Measurements from ENCODE around the gene STX18. TPM values are rescaled to one million over a fixed set of nuclear protein-coding genes. Genes with fewer than 3 reads are reported as not detected.
A peak's percentile ranks its signal among the peaks of the same experiment; 100 is the strongest.

STX18 gene
- total and polyA plus RNA-seq, 2 donors (not counting 1 experiment from before 2014, with no cell fraction given) = 27.4 to 28.2 TPM

DNA sequence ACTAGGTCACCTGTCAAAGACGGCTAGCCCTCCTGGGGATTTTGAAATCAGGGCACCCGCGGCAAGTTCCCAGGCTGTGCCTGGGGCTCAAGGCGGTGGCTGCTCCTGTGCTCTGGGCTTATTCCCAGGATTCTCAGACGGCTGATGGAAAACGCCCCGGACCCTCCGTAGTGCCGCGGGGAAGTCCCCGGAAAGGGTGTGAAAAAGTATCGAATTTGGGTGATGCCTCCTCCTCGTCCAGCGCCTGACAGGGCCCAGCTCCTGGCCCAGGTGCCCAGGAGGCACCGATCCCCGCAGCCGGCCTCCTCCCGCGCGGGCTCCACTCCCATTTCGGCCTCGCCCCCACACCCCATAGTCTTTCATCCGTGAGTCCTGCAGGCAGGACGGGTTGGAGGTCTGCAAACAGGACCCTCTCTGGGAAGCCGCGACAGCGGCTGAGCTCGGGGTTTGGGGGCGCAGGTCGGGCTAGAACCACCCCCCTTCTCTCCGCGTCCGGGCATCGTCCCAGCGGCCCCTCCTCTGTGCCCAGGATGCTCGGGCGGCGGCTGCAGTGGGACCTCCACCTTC lies 156.0 kb downstream of the STX18 start:
- Histone ChIP-seq H3K9me3 (ENCODE audit: control insufficient read depth, insufficient read depth, low read depth, low read length) (no peaks in the 10 kb centered on the region), H3K4me2 (ENCODE audit: extremely low read depth, insufficient read depth, low read length) (no peak overlapping the region), H3K4me3 (replicated peaks in 1 of 4; ENCODE audit: control extremely low read depth in 1 of 4, insufficient read depth in 1 of 4, low read depth in 3 of 4, low read length in 4 of 4) (no peak overlapping the region), H3K79me2 (ENCODE audit: control insufficient read depth, insufficient read depth, low read length) (no peaks in the 10 kb centered on the region), H3K27ac (ENCODE audit: insufficient read depth, low read length) (no peak overlapping the region), H4K20me1 (ENCODE audit: control insufficient read depth, extremely low read depth, insufficient read depth, low read length) (no peaks in the 10 kb centered on the region), H3K9ac (ENCODE audit: insufficient read depth, low read length) (no peak overlapping the region), H3K36me3 (ENCODE audit: control insufficient read depth, insufficient read depth, low read length) (no peaks in the 10 kb centered on the region), H2AFZ (ENCODE audit: low read length) (no peak overlapping the region), H3K4me1 (ENCODE audit: control insufficient read depth, extremely low read depth, insufficient read depth, low read length) (no peaks in the 10 kb centered on the region), H3K27me3 (ENCODE audit: control insufficient read depth, insufficient read depth, low read length) (peaks cover 49% of the 10 kb centered on the region)
- TF ChIP-seq, protein P1, sequence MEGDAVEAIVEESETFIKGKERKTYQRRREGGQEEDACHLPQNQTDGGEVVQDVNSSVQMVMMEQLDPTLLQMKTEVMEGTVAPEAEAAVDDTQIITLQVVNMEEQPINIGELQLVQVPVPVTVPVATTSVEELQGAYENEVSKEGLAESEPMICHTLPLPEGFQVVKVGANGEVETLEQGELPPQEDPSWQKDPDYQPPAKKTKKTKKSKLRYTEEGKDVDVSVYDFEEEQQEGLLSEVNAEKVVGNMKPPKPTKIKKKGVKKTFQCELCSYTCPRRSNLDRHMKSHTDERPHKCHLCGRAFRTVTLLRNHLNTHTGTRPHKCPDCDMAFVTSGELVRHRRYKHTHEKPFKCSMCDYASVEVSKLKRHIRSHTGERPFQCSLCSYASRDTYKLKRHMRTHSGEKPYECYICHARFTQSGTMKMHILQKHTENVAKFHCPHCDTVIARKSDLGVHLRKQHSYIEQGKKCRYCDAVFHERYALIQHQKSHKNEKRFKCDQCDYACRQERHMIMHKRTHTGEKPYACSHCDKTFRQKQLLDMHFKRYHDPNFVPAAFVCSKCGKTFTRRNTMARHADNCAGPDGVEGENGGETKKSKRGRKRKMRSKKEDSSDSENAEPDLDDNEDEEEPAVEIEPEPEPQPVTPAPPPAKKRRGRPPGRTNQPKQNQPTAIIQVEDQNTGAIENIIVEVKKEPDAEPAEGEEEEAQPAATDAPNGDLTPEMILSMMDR (conservative IDR thresholded peaks at IDR 0.05 in 1 of 2, IDR thresholded peaks at IDR 0.05 in 1 of 2; ENCODE audit: low read depth in 1 of 2, low read length in 2 of 2) = no peak
- peak; percentile 82 for TF ChIP-seq EZH2 (IDR thresholded peaks at IDR 0.05; ENCODE audit: low read length, missing control alignments)
- DNase-seq (ENCODE audit: low read depth in 2 of 2) = no peak

DNA sequence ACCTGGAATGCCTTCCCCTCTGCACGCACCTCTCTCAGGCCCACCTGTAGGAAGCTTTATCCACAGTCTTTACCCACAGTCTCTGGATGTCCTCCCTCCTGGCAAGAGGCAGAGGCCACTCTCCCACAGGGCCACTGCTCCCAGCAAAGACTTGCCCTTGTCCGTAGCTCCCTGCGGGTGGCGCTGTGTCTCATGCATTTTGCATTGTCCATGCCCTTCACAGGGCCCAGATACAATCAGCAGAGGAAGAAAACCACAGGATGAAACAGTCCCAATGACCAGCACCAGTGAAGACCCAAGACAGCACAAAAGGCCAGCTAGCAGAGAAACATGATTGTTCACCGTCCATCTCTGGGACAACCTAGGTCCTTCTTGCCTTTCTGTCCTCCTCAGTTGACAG lies 157.0 kb downstream of the STX18 start:
- Histone ChIP-seq H3K4me2 (ENCODE audit: extremely low read depth, insufficient read depth, low read length) (no peak overlapping the region), H3K27ac (ENCODE audit: insufficient read depth, low read length) (no peak overlapping the region), H3K4me3 (replicated peaks in 1 of 4; ENCODE audit: control extremely low read depth in 1 of 4, insufficient read depth in 1 of 4, low read depth in 3 of 4, low read length in 4 of 4) (no peak overlapping the region), H2AFZ (ENCODE audit: low read length) (no peak overlapping the region), H3K27me3 (ENCODE audit: control insufficient read depth, insufficient read depth, low read length) (peaks cover 49% of the 10 kb centered on the region), H4K20me1 (ENCODE audit: control insufficient read depth, extremely low read depth, insufficient read depth, low read length) (no peaks in the 10 kb centered on the region), H3K9ac (ENCODE audit: insufficient read depth, low read length) (no peak overlapping the region), H3K9me3 (ENCODE audit: control insufficient read depth, insufficient read depth, low read depth, low read length) (no peaks in the 10 kb centered on the region), H3K79me2 (ENCODE audit: control insufficient read depth, insufficient read depth, low read length) (no peaks in the 10 kb centered on the region), H3K36me3 (ENCODE audit: control insufficient read depth, insufficient read depth, low read length) (no peaks in the 10 kb centered on the region), H3K4me1 (ENCODE audit: control insufficient read depth, extremely low read depth, insufficient read depth, low read length) (no peaks in the 10 kb centered on the region)
- TF ChIP-seq, protein P1 (conservative IDR thresholded peaks at IDR 0.05 in 1 of 2, IDR thresholded peaks at IDR 0.05 in 1 of 2; ENCODE audit: low read depth in 1 of 2, low read length in 2 of 2) = peak; percentile 26 to 27
- no peak for TF ChIP-seq EZH2 (IDR thresholded peaks at IDR 0.05; ENCODE audit: low read length, missing control alignments)
- DNase-seq (ENCODE audit: low read depth in 2 of 2) = no peak

DNA sequence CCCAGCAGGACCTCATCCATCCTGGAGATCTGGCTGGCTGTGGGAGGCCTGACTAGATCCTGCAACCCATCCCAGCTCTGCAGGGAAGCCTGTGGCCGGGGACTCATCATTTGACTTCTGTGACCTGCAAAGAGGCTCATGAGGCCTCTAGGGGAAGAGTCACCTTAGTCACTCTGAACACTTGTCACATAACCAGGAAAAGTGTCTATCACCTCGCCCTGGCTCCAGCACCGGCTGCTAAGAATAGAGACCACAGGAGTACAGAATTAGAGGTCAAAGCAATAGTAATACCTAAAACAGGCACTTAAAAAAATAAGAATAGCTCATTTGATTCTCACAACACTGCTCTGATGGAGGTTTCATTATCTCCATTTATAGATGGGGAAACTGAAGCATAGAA lies 158.8 kb downstream of the STX18 start:
- H3K4me2 ChIP-seq (ENCODE audit: extremely low read depth, insufficient read depth, low read length) = no peak overlapping the region
- no peaks in the 10 kb centered on the region for H3K79me2 ChIP-seq (ENCODE audit: control insufficient read depth, insufficient read depth, low read length)
- H2AFZ ChIP-seq (ENCODE audit: low read length) = no peak overlapping the region
- no peak overlapping the region for H3K27ac ChIP-seq (ENCODE audit: insufficient read depth, low read length)
- H3K27me3 ChIP-seq (ENCODE audit: control insufficient read depth, insufficient read depth, low read length) = peaks cover 35% of the 10 kb centered on the region
- no peak for TF ChIP-seq EZH2 (IDR thresholded peaks at IDR 0.05; ENCODE audit: low read length, missing control alignments)
- TF ChIP-seq, protein P1 (conservative IDR thresholded peaks at IDR 0.05 in 1 of 2, IDR thresholded peaks at IDR 0.05 in 1 of 2; ENCODE audit: low read depth in 1 of 2, low read length in 2 of 2) = no peak
- no peaks in the 10 kb centered on the region for H4K20me1 ChIP-seq (ENCODE audit: control insufficient read depth, extremely low read depth, insufficient read depth, low read length)
- no peaks in the 10 kb centered on the region for H3K4me1 ChIP-seq (ENCODE audit: control insufficient read depth, extremely low read depth, insufficient read depth, low read length)
- H3K36me3 ChIP-seq (ENCODE audit: control insufficient read depth, insufficient read depth, low read length) = no peaks in the 10 kb centered on the region
- DNase-seq (ENCODE audit: low read depth in 2 of 2) = no peak
- no peak overlapping the region for H3K4me3 ChIP-seq (replicated peaks in 1 of 4; ENCODE audit: control extremely low read depth in 1 of 4, insufficient read depth in 1 of 4, low read depth in 3 of 4, low read length in 4 of 4)
- no peak overlapping the region for H3K9ac ChIP-seq (ENCODE audit: insufficient read depth, low read length)
- H3K9me3 ChIP-seq (ENCODE audit: control insufficient read depth, insufficient read depth, low read depth, low read length) = no peaks in the 10 kb centered on the region
